Fibroblast of lung (primary cell): ENCODE data around the gene PALLD.

Experiments used
- EZH2 ChIP-seq: IDR thresholded peaks from 2 replicates; pipeline ENCODE4 v1.5.1; 2012; ENCODE audit warnings: low read length, control low read depth, mild to moderate bottlenecking; ENCODE audit errors: missing control alignments
- TF ChIP-seq, protein P1 (sequence below), 2 donors: IDR thresholded peaks in 1 of 2; conservative IDR thresholded peaks in 1 of 2; 1 replicate in 1 of 2; 2 replicates in 1 of 2; pipeline ENCODE4 v1.5.1; 2011 to 2012; ENCODE audit warnings: low read length in 2 of 2, control low read depth in 1 of 2, inconsistent platforms in 1 of 2, low read depth in 1 of 2, mild to moderate bottlenecking in 1 of 2

DNA sequence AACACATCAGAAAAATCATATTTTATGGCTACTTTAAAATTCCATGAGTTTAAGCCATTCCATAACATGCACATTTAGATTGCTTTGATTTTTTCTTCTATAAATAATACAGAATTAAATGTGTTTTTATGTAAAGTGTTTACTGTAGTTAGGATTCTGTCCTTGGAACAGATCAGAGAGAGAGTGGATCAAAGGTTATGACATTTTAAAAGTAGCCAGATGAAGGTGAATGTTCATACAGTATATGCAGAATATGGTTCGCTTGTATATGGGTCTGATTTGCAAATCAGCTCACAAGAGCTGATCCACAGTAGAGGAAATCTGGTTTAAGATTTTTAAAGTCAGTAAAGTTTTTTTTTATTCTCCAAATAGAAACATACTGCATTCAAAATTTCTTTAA, 7.2 kb upstream of the PALLD start:
- TF ChIP-seq EZH2, result no peak
- TF ChIP-seq, protein P1, sequence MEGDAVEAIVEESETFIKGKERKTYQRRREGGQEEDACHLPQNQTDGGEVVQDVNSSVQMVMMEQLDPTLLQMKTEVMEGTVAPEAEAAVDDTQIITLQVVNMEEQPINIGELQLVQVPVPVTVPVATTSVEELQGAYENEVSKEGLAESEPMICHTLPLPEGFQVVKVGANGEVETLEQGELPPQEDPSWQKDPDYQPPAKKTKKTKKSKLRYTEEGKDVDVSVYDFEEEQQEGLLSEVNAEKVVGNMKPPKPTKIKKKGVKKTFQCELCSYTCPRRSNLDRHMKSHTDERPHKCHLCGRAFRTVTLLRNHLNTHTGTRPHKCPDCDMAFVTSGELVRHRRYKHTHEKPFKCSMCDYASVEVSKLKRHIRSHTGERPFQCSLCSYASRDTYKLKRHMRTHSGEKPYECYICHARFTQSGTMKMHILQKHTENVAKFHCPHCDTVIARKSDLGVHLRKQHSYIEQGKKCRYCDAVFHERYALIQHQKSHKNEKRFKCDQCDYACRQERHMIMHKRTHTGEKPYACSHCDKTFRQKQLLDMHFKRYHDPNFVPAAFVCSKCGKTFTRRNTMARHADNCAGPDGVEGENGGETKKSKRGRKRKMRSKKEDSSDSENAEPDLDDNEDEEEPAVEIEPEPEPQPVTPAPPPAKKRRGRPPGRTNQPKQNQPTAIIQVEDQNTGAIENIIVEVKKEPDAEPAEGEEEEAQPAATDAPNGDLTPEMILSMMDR (conservative IDR thresholded peaks at IDR 0.05 in 1 of 2, IDR thresholded peaks at IDR 0.05 in 1 of 2; ENCODE audit: low read depth in 1 of 2, low read length in 2 of 2), result no peak
